ENCODE measurements around the gene KANSL2. TPM values are rescaled to one million over a fixed set of nuclear protein-coding genes. Genes with fewer than 3 reads are reported as not detected.
"Not testable (repeated sequence)": the region's sequence is repeated elsewhere in the genome, so short reads cannot be mapped to it uniquely, and the experiment has no call there.

Gene KANSL2
- total RNA-seq, 2 experiments from 2014 or later, result 142 to 144 TPM

DNA sequence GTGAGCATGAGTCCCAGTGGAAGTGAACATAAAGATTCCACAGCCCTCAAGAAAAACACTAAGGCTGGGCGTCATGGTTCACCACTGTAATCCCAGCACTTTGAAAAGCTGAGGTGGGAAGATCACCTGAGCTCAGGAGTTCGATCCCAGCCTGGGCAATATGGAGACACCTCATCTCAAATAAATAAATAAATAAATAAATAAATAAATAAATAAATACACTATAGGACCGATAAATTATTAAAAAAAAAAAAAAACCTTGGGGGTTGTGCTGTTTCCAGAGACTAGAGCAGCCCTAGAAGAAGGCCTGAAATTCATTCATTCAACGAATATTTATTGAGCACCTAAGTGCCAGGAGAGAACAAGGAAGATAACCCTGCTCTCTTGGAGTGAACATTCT lies 1.5 kb upstream of the KANSL2 start:
- Mint-ChIP-seq H3K27me3 (no peaks in the 10 kb centered on the region), H3K27ac (no peak overlapping the region), H3K4me1 (ENCODE audit: low read depth) (peaks cover 36% of the 10 kb centered on the region), H3K9me3 (no peaks in the 10 kb centered on the region), H3K36me3 (ENCODE audit: low read depth) (peaks cover 47% of the 10 kb centered on the region), H3K4me3 (peak overlapping the region; percentile 91)
- peaks cover 24% of the 10 kb centered on the region for H3K36me3 ChIP-seq (ENCODE audit: insufficient read depth, low read length)
- intact Hi-C loops (cut with DNase I, micrococcal nuclease), result loop anchor here in 1 of 2 experiments (5.0 kb wide), 1 partner anchor 526 kb away; the partner anchor contains the start of gene ASB8
- DNase-seq (no peak), ATAC-seq (ENCODE audit: poor library complexity) (no peak)
- no peak overlapping the region for H3K4me3 ChIP-seq (ENCODE audit: low read length)
- H3K27me3 ChIP-seq (ENCODE audit: control insufficient read depth in 1 of 2, insufficient read depth in 2 of 2, low read length in 2 of 2), result no peaks in the 10 kb centered on the region
- ChIA-PET CTCF (interaction anchor here (1.6 to 2.2 kb wide), 2 partner anchors 8 to 10 kb away, joined by 5 read pairs; no protein-coding TSS in a partner anchor), POLR2A (interaction anchor here (1.6 kb wide), 1 partner anchor 19 kb away, joined by 9 read pairs; no protein-coding TSS in a partner anchor)
- no peak for TF ChIP-seq CTCF (IDR thresholded peaks at IDR 0.05)
- H3K9me3 ChIP-seq (ENCODE audit: control insufficient read depth in 1 of 2, insufficient read depth in 1 of 2, low read length in 2 of 2), result no peaks in the 10 kb centered on the region
- no peak overlapping the region for H3K27ac ChIP-seq (ENCODE audit: low read depth in 1 of 2, low read length in 2 of 2)
- peaks cover 29% of the 10 kb centered on the region for H3K4me1 ChIP-seq (ENCODE audit: insufficient read depth, low read length)

DNA sequence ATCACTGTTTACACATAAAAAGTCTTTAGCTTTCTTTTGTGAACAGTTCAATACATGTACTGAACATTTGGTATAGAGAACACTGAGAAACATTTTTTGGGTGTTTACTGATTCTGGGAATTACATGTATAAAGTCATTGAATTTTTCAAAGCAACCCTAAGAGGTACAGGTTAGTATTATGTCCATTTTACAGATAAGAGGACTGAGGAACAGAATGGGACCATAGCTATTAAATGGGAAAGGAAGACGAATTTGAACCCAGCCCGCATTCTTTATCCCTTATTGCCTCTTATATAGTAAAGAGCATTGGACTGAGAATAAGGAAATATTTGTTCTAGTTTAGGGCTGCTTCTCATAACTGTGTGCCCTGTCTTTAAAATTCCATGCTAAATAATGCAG lies 889 bp upstream of the KANSL2 start:
- peaks cover 42% of the 10 kb centered on the region for H3K4me1 Mint-ChIP-seq (ENCODE audit: low read depth)
- peaks cover 29% of the 10 kb centered on the region for H3K4me1 ChIP-seq (ENCODE audit: insufficient read depth, low read length)
- intact Hi-C loops (cut with DNase I, micrococcal nuclease), result loop anchor here (1.0 to 5.0 kb wide), 2 partner anchors 33 to 526 kb away; partner anchors contain the start of genes CCNT1 (in 2 of the 2) and ASB8 (in 1 of the 2)
- peak overlapping the region; percentile 91 for H3K4me3 Mint-ChIP-seq
- H3K4me3 ChIP-seq (ENCODE audit: low read length), result peak overlapping the region; percentile 90
- H3K36me3 ChIP-seq (ENCODE audit: insufficient read depth, low read length), result peaks cover 26% of the 10 kb centered on the region
- DNase-seq (no peak), ATAC-seq (ENCODE audit: poor library complexity) (no peak)
- H3K27ac Mint-ChIP-seq, result no peak overlapping the region
- H3K27me3 Mint-ChIP-seq, result no peaks in the 10 kb centered on the region
- H3K27ac ChIP-seq (ENCODE audit: low read depth in 1 of 2, low read length in 2 of 2), result no peak overlapping the region
- no peak for TF ChIP-seq CTCF (IDR thresholded peaks at IDR 0.05)
- CTCF ChIA-PET, result interaction anchor here (1.6 to 2.2 kb wide), 2 partner anchors 9 kb away, joined by 5 read pairs; no protein-coding TSS in a partner anchor
- POLR2A ChIA-PET, result interaction anchor here (0.8 to 1.9 kb wide), 14 partner anchors 9 to 484 kb away, joined by 3 to 35 read pairs (median 7); partner anchors contain the start of genes CCNT1, DDX23 and TUBA1B
- no peaks in the 10 kb centered on the region for H3K9me3 Mint-ChIP-seq
- no peaks in the 10 kb centered on the region for H3K27me3 ChIP-seq (ENCODE audit: control insufficient read depth in 1 of 2, insufficient read depth in 2 of 2, low read length in 2 of 2)
- peaks cover 47% of the 10 kb centered on the region for H3K36me3 Mint-ChIP-seq (ENCODE audit: low read depth)
- no peaks in the 10 kb centered on the region for H3K9me3 ChIP-seq (ENCODE audit: control insufficient read depth in 1 of 2, insufficient read depth in 1 of 2, low read length in 2 of 2)

DNA sequence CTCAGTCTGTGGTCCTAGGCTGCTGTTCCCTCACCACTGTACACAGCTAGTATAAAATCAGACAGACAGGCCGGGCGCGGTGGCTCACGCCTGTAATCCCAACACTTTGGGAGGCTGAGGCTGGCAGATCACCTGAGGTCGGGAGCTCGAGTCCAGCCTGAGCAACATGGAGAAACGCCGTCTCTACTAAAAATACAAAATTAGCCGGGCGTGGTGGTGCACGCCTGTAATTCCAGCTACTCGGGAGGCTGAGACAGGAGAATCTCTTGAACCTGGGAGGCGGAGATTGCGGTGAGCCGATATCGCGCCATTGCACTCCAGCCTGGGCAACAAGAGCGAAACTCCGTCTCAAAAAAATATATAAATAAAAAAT lies 481 bp upstream of the KANSL2 start:
- not testable (repeated sequence) for DNase-seq; H3K9me3 ChIP-seq (ENCODE audit: control insufficient read depth in 1 of 2, insufficient read depth in 1 of 2, low read length in 2 of 2); ATAC-seq (ENCODE audit: poor library complexity); H3K9me3 Mint-ChIP-seq; H3K27me3 Mint-ChIP-seq; H3K27me3 ChIP-seq (ENCODE audit: control insufficient read depth in 1 of 2, insufficient read depth in 2 of 2, low read length in 2 of 2)
- ChIA-PET CTCF (interaction anchor here (1.6 to 2.2 kb wide), 2 partner anchors 9 kb away, joined by 5 read pairs; no protein-coding TSS in a partner anchor), POLR2A (interaction anchor here (0.6 to 1.9 kb wide), 23 partner anchors 9 to 1342 kb away, joined by 3 to 35 read pairs (median 5); partner anchors contain the start of genes CCNT1, DDX23, RACGAP1 and SENP1)
- Mint-ChIP-seq H3K4me3 (peak overlapping the region; percentile 91), H3K36me3 (ENCODE audit: low read depth) (peaks cover 47% of the 10 kb centered on the region), H3K27ac (peak overlapping the region; percentile 97), H3K4me1 (ENCODE audit: low read depth) (peaks cover 46% of the 10 kb centered on the region)
- Histone ChIP-seq H3K4me3 (ENCODE audit: low read length) (peak overlapping the region; percentile 90), H3K4me1 (ENCODE audit: insufficient read depth, low read length) (peaks cover 32% of the 10 kb centered on the region), H3K36me3 (ENCODE audit: insufficient read depth, low read length) (peaks cover 30% of the 10 kb centered on the region), H3K27ac (ENCODE audit: low read depth in 1 of 2, low read length in 2 of 2) (peak overlapping the region in 1 of 2 donors; percentile 53)
- intact Hi-C loops (cut with DNase I, micrococcal nuclease), result loop anchor here (1.0 to 5.0 kb wide), 2 partner anchors 34 to 525 kb away; partner anchors contain the start of genes CCNT1 (in 2 of the 2) and ASB8 (in 1 of the 2)

Measured in CD4-positive, alpha-beta T cell (primary cell).